K562 (cell line): ENCODE data around the gene FTSJ3. TPM values are rescaled to one million over a fixed set of nuclear protein-coding genes. Genes with fewer than 3 reads are reported as not detected.

Source experiments
- ATF1 ChIP-seq, 2 experiments: fragments of 450-650 bp in 1 of 2; IDR thresholded peaks; 2 replicates each; pipeline ENCODE4 v1.6.1; 2016; ENCODE audit warnings: missing compliant biosample characterization in 1 of 2, missing genetic modification characterization in 1 of 2
- ATF3 ChIP-seq, 2 experiments: fragments of 450-650 bp in 1 of 2; sonication (generic) in 1 of 2; formaldehyde crosslinking in 1 of 2; IDR thresholded peaks in 1 of 2; conservative IDR thresholded peaks in 1 of 2; 2 replicates each; pipeline versions ENCODE4 v1.6.1 to v1.8.1; 2016 to 2023; ENCODE audit warnings: mild to moderate bottlenecking in 2 of 2, moderate library complexity in 2 of 2, inconsistent platforms in 1 of 2, missing genetic modification reagents in 1 of 2
- CHD2 ChIP-seq: IDR thresholded peaks from 2 replicates; pipeline ENCODE4 v1.6.1; 2011; ENCODE audit warnings: low read depth, low read length
- E2F4 ChIP-seq: sonication (generic); formaldehyde crosslinking; IDR thresholded peaks from 2 replicates; pipeline ENCODE4 v1.8.0; 2022; ENCODE audit warnings: mild to moderate bottlenecking, low read depth, missing genetic modification reagents
- ELK1 ChIP-seq: sonication (generic); formaldehyde crosslinking; IDR thresholded peaks from 2 replicates; pipeline ENCODE4 v1.8.1; 2022; ENCODE audit warnings: missing genetic modification reagents
- IRF2 ChIP-seq: sonication (generic); formaldehyde crosslinking; IDR thresholded peaks from 2 replicates; pipeline ENCODE4 v1.8.1; 2022; ENCODE audit warnings: mild to moderate bottlenecking, missing genetic modification reagents
- MAFK ChIP-seq: IDR thresholded peaks from 2 replicates; pipeline ENCODE4 v1.6.1; 2011; ENCODE audit warnings: low read length, improper control_type of control experiment
- MLLT1 ChIP-seq, 2 experiments: fragments of 450-650 bp; IDR thresholded peaks; 2 replicates each; pipeline ENCODE4 v1.6.1; 2016
- PCBP2 ChIP-seq: fragments of 200-400 bp; formaldehyde crosslinking; IDR thresholded peaks from 2 replicates; pipeline ENCODE4 v1.6.1; 2018; ENCODE audit warnings: low read length, low read depth, mild to moderate bottlenecking, moderate library complexity; ENCODE audit not compliant: poor library complexity, severe bottlenecking
- RCOR1 ChIP-seq, 2 experiments: IDR thresholded peaks; 2 replicates each; pipeline ENCODE4 v1.6.1; 2012; ENCODE audit warnings: low read depth in 2 of 2, low read length in 2 of 2, borderline replicate concordance in 1 of 2, improper control_type of control experiment in 1 of 2
- SFPQ ChIP-seq: fragments of 200-400 bp; formaldehyde crosslinking; IDR thresholded peaks from 2 replicates; pipeline ENCODE4 v1.6.1; 2017; ENCODE audit warnings: mild to moderate bottlenecking, low read depth, low read length, moderate library complexity
- SMAD3 ChIP-seq: fragments of 450-650 bp; formaldehyde crosslinking; conservative IDR thresholded peaks from 2 replicates; pipeline ENCODE4 v1.4.0; 2020; ENCODE audit warnings: mild to moderate bottlenecking
- TCF7 ChIP-seq: sonication (generic); IDR thresholded peaks from 2 replicates; pipeline ENCODE4 v1.6.1; 2016; ENCODE audit warnings: antibody characterized with exemption, borderline replicate concordance
- TRIM28 ChIP-seq: fragments of 450-650 bp; IDR thresholded peaks from 2 replicates; pipeline ENCODE4 v1.6.1; 2017
- ZNF146 ChIP-seq: IDR thresholded peaks from one replicate; pipeline ENCODE4 v1.6.1; 2018; ENCODE audit warnings: missing compliant biosample characterization; ENCODE audit not compliant: unreplicated experiment
- ZNF174 ChIP-seq: fragments of 250-450 bp; sonication (Bioruptor Pico); IDR thresholded peaks from 2 replicates; pipeline ENCODE4 v1.4.0; 2020; ENCODE audit warnings: mild to moderate bottlenecking
- ZNF764 ChIP-seq: fragments of 250-450 bp; sonication (Bioruptor Pico); IDR thresholded peaks from 2 replicates; pipeline ENCODE4 v1.4.0; 2020; ENCODE audit warnings: low read depth, mild to moderate bottlenecking, moderate library complexity
- polyA plus RNA-seq, 8 experiments: library from polyadenylated mRNA; depleted of rRNA in 4 of 8; stranded (reverse) in 5 of 8; unstranded in 3 of 8; fragments of >200 nt; fragmentation: Nextera tagmentation in 2 of 8; fragmentation: Illumina TruSeq in 1 of 8; extraction: Ambion mirVana in 2 of 8; extraction: Trizol in 1 of 8; gene quantifications; 2 replicates each; pipeline versions ENCODE4 v1.2.1 to v1.2.3, GENCODE V29; 2011 to 2014; ENCODE audit warnings: inconsistent platforms in 1 of 8, missing spikeins in 1 of 8
- total RNA-seq, 7 experiments: library from RNA; depleted of rRNA in 6 of 7; stranded (reverse); fragments of >200 nt in 6 of 7; fragmentation: Illumina TruSeq in 2 of 7; extraction: Trizol in 2 of 7; gene quantifications; 2 replicates each; pipeline versions ENCODE4 v1.2.1 to v1.2.3, GENCODE V29; 2011 to 2021; ENCODE audit warnings: low replicate concordance in 1 of 7

The FTSJ3 gene
- total and polyA plus RNA-seq, 9 of the 15 experiments (the other 6 are each of a cell fraction or from before 2014, with no cell fraction given) = 18.0 to 65.6 (median 52.4) TPM

DNA sequence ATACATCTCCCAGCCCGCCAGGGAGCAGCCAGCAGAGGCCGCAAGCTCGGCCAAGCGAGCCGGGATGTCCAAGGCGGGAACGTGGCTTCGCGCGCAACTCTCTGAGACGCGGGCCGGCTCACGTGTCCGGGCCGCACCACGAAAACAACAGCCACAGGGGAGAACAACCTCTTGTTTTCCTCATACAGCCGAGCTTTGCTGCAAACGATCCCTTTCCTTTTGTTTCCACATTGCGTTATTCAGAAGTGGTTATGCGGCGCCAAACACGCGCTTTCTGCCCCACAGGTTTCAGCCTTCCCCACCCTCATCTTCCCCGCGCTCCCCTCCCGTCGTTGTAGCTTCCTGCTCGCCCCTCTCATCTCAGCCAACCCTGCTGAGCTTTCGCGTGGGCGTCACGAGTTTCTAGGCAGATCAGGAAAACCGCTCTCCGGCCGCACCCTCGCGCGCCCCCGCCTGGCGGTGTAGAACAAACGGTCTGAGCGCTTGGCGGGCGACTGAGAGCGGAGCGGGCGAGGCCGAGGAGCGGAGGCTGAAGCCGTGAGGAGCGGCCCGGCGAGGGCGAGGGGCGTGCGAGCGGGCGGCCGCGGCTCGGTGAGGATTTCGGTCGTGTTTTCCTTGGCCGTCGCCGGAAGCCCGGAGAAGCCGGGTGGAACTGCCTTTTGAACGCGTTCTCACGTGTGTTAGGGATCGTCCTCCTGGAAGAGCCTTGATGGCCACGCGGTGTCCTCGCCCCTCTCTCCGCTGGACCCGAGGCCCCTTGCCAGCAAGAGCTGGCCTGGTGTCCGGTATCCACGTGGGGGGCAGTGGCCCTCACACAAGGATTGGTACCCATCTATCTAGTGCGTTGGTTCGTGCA lies 21.6 kb upstream of the FTSJ3 start (continued):
- TF ChIP-seq ATF1 (CRISPR knock-in tag; IDR thresholded peaks at IDR 0.05) = peak; percentile 67; the same call in 1 of the 2 replicates
- TF ChIP-seq ATF1 (tag; IDR thresholded peaks at IDR 0.05) = peak; percentile 99
- 0 out of 2 replicates have a peak, but pooled peaks have one; percentile 1 for TF ChIP-seq MAFK
- no peak; the same call in 1 of the 2 replicates for TF ChIP-seq ZNF764
- peak in 1 of 2 experiments; percentile 56; a peak in 1 of 4 replicates for TF ChIP-seq RCOR1 (IDR thresholded peaks at IDR 0.05; ENCODE audit: borderline replicate concordance in 1 of 2, low read depth in 2 of 2, low read length in 2 of 2)
- TF ChIP-seq E2F4 (CRISPR knock-in tag) = peak; percentile 92
- TF ChIP-seq TRIM28 = 0 out of 2 replicates have a peak, but pooled peaks have one; percentile 1
- TF ChIP-seq ATF3 (IDR thresholded peaks at IDR 0.05) = peak; percentile 72
- peak; percentile 79 for TF ChIP-seq ATF3 (CRISPR knock-in tag; conservative IDR thresholded peaks at IDR 0.05)
- no peak for TF ChIP-seq TCF7
- no peak for TF ChIP-seq SFPQ
- peak; percentile 76; the same call in 1 of the 2 replicates for TF ChIP-seq ZNF174 (CRISPR knock-in tag)
- peak; percentile 65; the same call in 1 of the 2 replicates for TF ChIP-seq SMAD3 (CRISPR knock-in tag)
- TF ChIP-seq ELK1 = no peak
- peak in 1 of 2 experiments; percentile 49; a peak in 2 of 4 replicates for TF ChIP-seq MLLT1 (IDR thresholded peaks at IDR 0.05)
- no peak for TF ChIP-seq ZNF146
- peak; percentile 87 for TF ChIP-seq CHD2
- TF ChIP-seq IRF2 = peak; percentile 31; the same call in 1 of the 2 replicates
- TF ChIP-seq PCBP2 = no peak
